ENCODE results near the gene PTPRJ. TPM values are rescaled to one million over a fixed set of nuclear protein-coding genes. Genes with fewer than 3 reads are reported as not detected.

Gene PTPRJ
- total and polyA plus RNA-seq, 2 donors (not counting 3 experiments of a cell fraction or from before 2014, with no cell fraction given) = 3.1 to 7.7 TPM

- H3K9ac ChIP-seq (replicated peaks; ENCODE audit: extremely low read depth, insufficient read depth, low read length) = no peak overlapping the region
- BruUV-seq (replicated peaks) = no TSS peak
- no peaks in the 10 kb centered on the region for H4K20me1 ChIP-seq (replicated peaks; ENCODE audit: control insufficient read depth, extremely low read depth, insufficient read depth, low read length)
- no peaks in the 10 kb centered on the region for H3K9me1 ChIP-seq (replicated peaks; ENCODE audit: control insufficient read depth, extremely low read depth, insufficient read depth, low read length)
- H3K4me2 ChIP-seq (ENCODE audit: insufficient read depth, low read length) = no peak overlapping the region
- DNase-seq (ENCODE audit: low read depth, low spot score) = no peak
- no peak overlapping the region for H2AFZ ChIP-seq (ENCODE audit: low read depth, low read length)
- dilution Hi-C loops (cut with MboI; ENCODE audit: extremely low pct_ligation_motif_present, low sequenced_read_pairs) = no loop called here
- H3K4me3 ChIP-seq (replicated peaks in 1 of 3; ENCODE audit: insufficient read depth in 1 of 3, low read depth in 1 of 3, low read length in 3 of 3) = no peak overlapping the region
- H3K36me3 ChIP-seq (ENCODE audit: control insufficient read depth in 2 of 2, extremely low read depth in 1 of 2, insufficient read depth in 2 of 2, low read length in 2 of 2) = no peaks in the 10 kb centered on the region
- no peaks in the 10 kb centered on the region for H3K27me3 ChIP-seq (ENCODE audit: control insufficient read depth in 2 of 2, insufficient read depth in 2 of 2, low read length in 2 of 2)
- FAIRE-seq = no peak
- peaks cover 5% of the 10 kb centered on the region for H3K4me1 ChIP-seq (ENCODE audit: control insufficient read depth, extremely low read depth, insufficient read depth, low read length)
- TF ChIP-seq GATA2 (IDR thresholded peaks at IDR 0.05; ENCODE audit: insufficient read depth, insufficient read length, low read depth, low read length) = no peak
- TF ChIP-seq EZH2 (IDR thresholded peaks at IDR 0.05; ENCODE audit: borderline replicate concordance, low read depth, low read length, severe bottlenecking) = no peak
- TF ChIP-seq MAX (IDR thresholded peaks at IDR 0.05; ENCODE audit: insufficient read depth, insufficient read length) = no peak
- no peak for TF ChIP-seq JUN (IDR thresholded peaks at IDR 0.05; ENCODE audit: borderline replicate concordance, insufficient read depth, insufficient read length, low read depth)
- no peak for TF ChIP-seq MYC (IDR thresholded peaks at IDR 0.05; ENCODE audit: low read depth, low read length)
- TF ChIP-seq POLR2AphosphoS5 (IDR thresholded peaks at IDR 0.05; ENCODE audit: insufficient read depth, low read depth, low read length) = no peak
- TF ChIP-seq POLR2A (IDR thresholded peaks at IDR 0.05; ENCODE audit: low read depth, low read length) = no peak
- no peaks in the 10 kb centered on the region for H3K9me3 ChIP-seq (replicated peaks; ENCODE audit: control insufficient read depth, insufficient read depth, low read length)
- intact Hi-C loops (cut with micrococcal nuclease) = no loop called here
- ChIA-PET CTCF (no interaction called here), POLR2A (no interaction called here)
- no peaks in the 10 kb centered on the region for H3K79me2 ChIP-seq (ENCODE audit: control insufficient read depth, insufficient read depth, low read length)
- H3K27ac ChIP-seq (ENCODE audit: insufficient read depth, low read depth, low read length) = no peak overlapping the region
Observed at GRCh38 chr11:48164836-48165235, 184.5 kb downstream of the PTPRJ start.

- no peaks in the 10 kb centered on the region for H3K79me2 ChIP-seq (ENCODE audit: control insufficient read depth, insufficient read depth, low read length)
- H3K4me3 ChIP-seq (replicated peaks in 1 of 3; ENCODE audit: insufficient read depth in 1 of 3, low read depth in 1 of 3, low read length in 3 of 3) = no peak overlapping the region
- H3K27ac ChIP-seq (ENCODE audit: insufficient read depth, low read depth, low read length) = no peak overlapping the region
- no peak for DNase-seq (ENCODE audit: low read depth, low spot score)
- H3K36me3 ChIP-seq (ENCODE audit: control insufficient read depth in 2 of 2, extremely low read depth in 1 of 2, insufficient read depth in 2 of 2, low read length in 2 of 2) = no peaks in the 10 kb centered on the region
- no peaks in the 10 kb centered on the region for H3K27me3 ChIP-seq (ENCODE audit: control insufficient read depth in 2 of 2, insufficient read depth in 2 of 2, low read length in 2 of 2)
- H4K20me1 ChIP-seq (replicated peaks; ENCODE audit: control insufficient read depth, extremely low read depth, insufficient read depth, low read length) = no peaks in the 10 kb centered on the region
- H3K9ac ChIP-seq (replicated peaks; ENCODE audit: extremely low read depth, insufficient read depth, low read length) = no peak overlapping the region
- FAIRE-seq = no peak
- intact Hi-C loops (cut with micrococcal nuclease) (no loop called here), dilution Hi-C loops (cut with MboI; ENCODE audit: extremely low pct_ligation_motif_present, low sequenced_read_pairs) (no loop called here)
- no TSS peak for BruUV-seq (replicated peaks)
- H3K9me1 ChIP-seq (replicated peaks; ENCODE audit: control insufficient read depth, extremely low read depth, insufficient read depth, low read length) = no peaks in the 10 kb centered on the region
- H3K4me1 ChIP-seq (ENCODE audit: control insufficient read depth, extremely low read depth, insufficient read depth, low read length) = peaks cover 8% of the 10 kb centered on the region
- POLR2A ChIA-PET = no interaction called here
- H3K4me2 ChIP-seq (ENCODE audit: insufficient read depth, low read length) = no peak overlapping the region
- H2AFZ ChIP-seq (ENCODE audit: low read depth, low read length) = no peak overlapping the region
- CTCF ChIA-PET = no interaction called here
- TF ChIP-seq MAX (IDR thresholded peaks at IDR 0.05; ENCODE audit: insufficient read depth, insufficient read length) (no peak), GATA2 (IDR thresholded peaks at IDR 0.05; ENCODE audit: insufficient read depth, insufficient read length, low read depth, low read length) (no peak), EZH2 (IDR thresholded peaks at IDR 0.05; ENCODE audit: borderline replicate concordance, low read depth, low read length, severe bottlenecking) (no peak), JUN (IDR thresholded peaks at IDR 0.05; ENCODE audit: borderline replicate concordance, insufficient read depth, insufficient read length, low read depth) (no peak), CTCF (IDR thresholded peaks at IDR 0.05; ENCODE audit: extremely low read depth in 1 of 2, insufficient read depth in 1 of 2, low read depth in 1 of 2, low read length in 2 of 2) (no peak), POLR2AphosphoS5 (IDR thresholded peaks at IDR 0.05; ENCODE audit: insufficient read depth, low read depth, low read length) (no peak), POLR2A (IDR thresholded peaks at IDR 0.05; ENCODE audit: low read depth, low read length) (no peak), FOS (IDR thresholded peaks at IDR 0.05; ENCODE audit: borderline replicate concordance, insufficient read depth, low read length) (no peak)
- H3K9me3 ChIP-seq (replicated peaks; ENCODE audit: control insufficient read depth, insufficient read depth, low read length) = no peaks in the 10 kb centered on the region
Observed at GRCh38 chr11:48165426-48165825, 185.1 kb downstream of the PTPRJ start.

All from endothelial cell of umbilical vein (primary cell).